GM21786 (cell line): ENCODE measurements around the gene GRIFIN.
"Not testable (repeated sequence)": the region's sequence is repeated elsewhere in the genome, so short reads cannot be mapped to it uniquely, and the experiment has no call there.

Experiments used
- ATAC-seq: cut with Tn5 transposase; IDR thresholded peaks from one replicate; pipeline ENCODE4 v1.9.1; 2021; ENCODE audit not compliant: unreplicated experiment

Gene GRIFIN

DNA sequence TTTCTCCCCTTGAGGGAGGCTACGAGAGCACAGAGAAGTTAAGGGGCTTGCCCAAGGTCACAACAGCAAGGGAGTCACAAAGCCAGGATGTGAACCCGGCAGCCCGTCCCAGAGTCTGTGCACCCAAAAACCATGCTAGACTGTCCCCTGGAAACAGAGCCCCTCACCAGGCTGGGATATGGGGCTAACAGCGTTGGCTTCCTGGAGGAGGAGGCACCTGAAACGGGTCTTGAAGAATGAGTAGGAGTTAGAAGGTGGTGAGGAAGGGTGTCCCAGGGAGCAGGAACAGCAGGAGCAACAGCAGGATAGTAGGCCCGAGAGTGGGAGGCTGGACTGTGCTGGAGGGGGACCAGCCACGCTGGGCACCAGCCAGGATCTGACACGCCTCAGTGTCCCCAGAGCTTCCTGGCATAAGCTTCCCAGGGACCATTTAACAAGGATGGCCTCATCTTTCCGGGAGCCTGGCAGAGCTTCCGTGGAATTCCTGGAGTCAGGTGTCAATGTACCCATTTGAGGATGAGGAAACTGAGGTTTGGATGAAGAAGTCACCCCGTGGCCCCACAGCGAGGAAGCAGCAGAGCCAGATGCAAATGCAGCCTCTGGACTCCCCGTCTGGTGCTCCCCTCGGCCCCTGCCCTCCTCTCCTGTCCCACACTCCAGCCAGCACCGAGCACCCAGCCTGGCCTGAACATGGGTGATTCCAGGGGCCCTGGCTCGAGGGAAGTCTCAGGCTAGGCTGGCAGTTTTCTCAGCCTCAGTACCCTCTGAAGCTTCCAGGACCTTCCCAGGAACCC, 3.3 kb upstream of the GRIFIN start:
- ATAC-seq: no peak

- ATAC-seq: no peak
Measured at GRCh38 chr7:2478800-2479199, 2.6 kb upstream of the GRIFIN start.

GRCh38 chr7:2478399-2478785, 2.2 kb upstream of the GRIFIN start:
- no peak for ATAC-seq

- ATAC-seq: peak; percentile 69
Measured at GRCh38 chr7:2477447-2478398, 1.5 kb upstream of the GRIFIN start.

DNA sequence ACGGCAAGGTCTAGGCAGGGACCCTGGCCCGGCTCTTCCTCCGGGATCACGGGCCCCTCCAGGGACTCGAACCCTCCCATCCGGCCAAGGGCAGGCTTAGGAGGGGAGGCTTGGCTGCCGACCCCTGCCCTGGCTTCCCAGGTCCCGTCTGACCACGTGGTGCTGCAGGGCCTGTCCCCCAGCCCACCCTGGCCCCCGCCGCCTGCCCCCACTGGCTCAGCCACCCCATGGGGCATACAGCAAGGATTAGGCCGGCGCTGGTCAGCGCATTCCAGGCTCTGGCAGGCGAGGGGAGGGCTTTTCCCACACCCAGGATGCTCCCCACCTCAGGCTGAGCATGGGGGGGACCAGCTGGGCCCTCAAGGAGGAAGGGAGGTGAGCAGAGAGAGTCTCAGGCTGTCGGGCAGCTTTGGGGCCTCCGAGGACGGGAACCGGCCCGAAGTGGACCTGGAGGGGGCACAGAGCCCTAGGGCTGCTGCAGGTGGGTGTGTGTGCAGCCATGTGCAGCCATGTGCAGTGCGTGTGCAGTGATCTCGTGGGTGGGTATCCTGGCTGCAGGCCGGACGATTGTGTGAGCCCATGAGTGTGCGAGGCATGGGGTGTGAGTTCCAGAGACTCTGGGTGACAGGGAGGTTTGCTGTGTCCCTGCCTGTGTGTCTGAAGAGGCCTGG, 713 bp upstream of the GRIFIN start:
- no peak for ATAC-seq

- ATAC-seq: no peak
Measured at GRCh38 chr7:2475678-2476015, 551 bp downstream of the GRIFIN start.

DNA sequence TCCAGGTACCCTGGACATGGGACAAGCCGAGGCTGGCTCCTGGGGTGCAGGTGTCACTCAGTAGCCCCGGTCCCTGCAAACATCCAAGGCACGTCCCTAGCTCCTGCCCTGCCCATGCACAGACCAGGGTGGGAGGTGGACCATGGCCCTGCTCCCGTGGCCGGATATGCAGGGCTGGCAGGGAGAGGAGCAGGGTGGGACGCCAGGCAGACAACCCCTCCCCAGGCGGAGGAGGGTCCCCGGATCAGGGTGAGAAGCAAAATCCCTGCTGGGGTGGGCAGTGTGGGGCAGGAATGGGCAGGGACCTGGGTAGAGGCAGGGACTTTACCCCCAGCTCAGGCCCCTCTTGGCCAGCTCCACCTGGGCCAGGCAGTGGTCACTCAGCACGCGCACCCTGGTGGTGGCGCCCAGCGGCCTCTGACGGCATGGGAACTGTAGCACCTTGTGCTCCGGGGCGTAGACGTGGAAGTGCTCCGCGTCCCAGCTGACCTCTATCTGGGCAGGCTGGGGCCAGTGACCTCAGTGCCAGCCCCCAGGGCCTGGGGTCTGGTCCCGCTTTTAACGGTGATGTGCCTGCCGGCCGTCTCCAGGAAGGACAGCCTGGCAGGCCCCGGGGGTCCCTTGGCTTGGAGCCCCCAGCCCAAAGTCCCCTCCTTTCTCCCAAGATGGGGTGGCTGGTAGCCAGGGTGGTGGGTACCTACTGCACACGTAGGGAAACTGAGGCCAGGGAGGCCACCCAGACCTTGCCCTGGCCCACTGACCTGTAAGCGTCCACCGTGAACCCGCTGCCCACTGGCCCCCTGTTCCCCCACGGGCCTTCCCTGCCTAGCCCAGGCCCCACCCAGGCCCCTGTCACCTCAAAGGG, 1.2 kb downstream of the GRIFIN start:
- no peak for ATAC-seq

GRCh38 chr7:2474224-2474623, 2.0 kb downstream of the GRIFIN start:
- no peak for ATAC-seq

DNA sequence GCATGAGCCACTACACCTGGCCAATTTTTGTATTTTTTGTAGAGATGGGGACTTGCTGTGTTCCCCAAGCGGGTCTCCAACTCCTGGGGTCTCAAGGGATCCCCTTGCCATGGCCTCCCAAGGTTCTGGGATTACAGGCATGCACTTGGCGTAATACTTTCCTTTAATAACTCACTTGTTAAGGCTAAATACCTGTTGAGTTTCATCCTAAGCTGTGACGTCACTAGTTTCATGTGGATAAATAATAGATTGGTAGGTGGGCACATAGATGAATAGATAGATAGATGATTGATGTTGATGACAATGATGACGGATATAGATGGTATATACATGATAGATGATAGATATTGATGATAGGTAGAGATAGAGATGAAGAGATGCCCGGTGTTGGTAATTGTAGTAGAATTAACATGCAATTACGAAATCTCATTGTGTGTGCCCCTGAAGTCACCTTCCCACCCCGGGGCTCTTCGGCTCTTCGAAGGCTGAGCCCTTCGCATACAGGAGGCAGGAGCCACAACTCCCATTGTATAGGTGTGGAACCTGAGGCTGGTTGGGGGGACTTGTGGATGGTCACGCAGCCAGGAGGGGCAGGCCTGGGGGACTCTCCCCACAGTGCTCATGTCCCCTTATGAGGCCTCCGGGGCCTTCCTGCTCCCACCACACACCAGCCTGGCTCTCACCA, 2.6 kb downstream of the GRIFIN start:
- ATAC-seq: no peak

GRCh38 chr7:2472739-2473138, 3.5 kb downstream of the GRIFIN start:
- ATAC-seq: no peak

DNA sequence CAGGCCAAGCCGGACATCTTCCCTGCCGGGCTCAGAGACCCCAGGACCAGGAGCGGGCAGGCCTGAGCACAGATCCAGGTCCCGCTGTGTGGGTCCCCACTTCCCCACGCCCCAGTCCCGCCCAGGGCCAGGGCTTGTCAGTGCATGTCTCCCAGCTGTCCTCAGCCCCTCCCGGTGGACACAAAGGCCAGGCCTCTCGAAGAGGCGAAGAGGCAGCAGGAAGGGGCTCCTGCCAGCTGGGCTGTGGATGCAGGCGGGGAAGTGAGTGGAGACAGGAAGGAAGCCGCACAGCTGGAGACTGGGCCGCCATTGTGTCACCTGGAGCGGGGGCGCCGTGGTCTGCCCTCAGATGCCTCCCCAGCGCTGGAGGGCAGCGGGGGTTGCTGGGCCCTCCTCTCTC, 4.8 kb downstream of the GRIFIN start:
- no peak for ATAC-seq

GRCh38 chr7:2471022-2471329, 5.2 kb downstream of the GRIFIN start:
- ATAC-seq: no peak

DNA sequence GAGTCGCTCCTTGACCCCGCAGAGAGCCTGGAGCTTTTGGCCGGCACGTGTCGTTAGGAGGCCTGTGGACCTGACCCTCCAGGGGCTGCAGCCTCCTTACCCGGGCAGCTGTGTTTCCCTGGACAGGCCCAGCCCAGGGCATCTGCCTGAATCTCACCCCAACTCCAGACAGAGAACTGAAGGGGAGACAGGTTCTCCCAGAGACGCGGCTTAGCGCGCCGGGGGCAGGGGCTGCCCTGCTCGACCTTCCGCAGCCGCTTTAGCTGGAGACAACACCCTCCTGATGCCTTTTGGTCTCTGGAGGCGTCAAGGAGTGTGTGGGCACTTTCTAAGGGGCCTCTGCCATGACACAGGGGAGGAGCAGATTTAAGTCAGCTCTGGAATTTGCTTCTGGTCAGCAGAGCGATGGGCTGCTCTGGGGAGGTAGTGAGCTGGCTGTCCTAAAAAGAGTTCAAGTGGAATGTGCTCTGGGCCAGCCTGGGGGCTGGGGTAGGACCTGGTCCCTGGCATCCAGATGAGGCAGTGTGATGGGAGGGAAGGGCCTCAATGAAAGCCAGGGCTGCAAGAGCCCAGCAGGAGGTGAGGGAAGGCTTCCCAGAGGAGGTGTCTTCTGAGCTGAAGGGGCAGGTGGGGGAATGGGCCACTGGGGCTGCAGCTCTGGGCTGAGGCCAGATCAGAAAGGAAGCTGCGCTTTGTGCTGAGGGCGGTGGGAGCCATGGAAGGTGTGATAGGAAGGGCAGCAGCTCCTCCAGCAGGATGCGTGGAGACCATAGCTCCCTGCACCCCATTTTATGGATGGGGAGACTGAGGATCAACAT, 5.8 kb downstream of the GRIFIN start:
- ATAC-seq: no peak

- ATAC-seq: not testable (repeated sequence)
Measured at GRCh38 chr7:2469460-2470203, 6.6 kb downstream of the GRIFIN start.

- no peak for ATAC-seq
Measured at GRCh38 chr7:2468227-2468626, 8.0 kb downstream of the GRIFIN start.

DNA sequence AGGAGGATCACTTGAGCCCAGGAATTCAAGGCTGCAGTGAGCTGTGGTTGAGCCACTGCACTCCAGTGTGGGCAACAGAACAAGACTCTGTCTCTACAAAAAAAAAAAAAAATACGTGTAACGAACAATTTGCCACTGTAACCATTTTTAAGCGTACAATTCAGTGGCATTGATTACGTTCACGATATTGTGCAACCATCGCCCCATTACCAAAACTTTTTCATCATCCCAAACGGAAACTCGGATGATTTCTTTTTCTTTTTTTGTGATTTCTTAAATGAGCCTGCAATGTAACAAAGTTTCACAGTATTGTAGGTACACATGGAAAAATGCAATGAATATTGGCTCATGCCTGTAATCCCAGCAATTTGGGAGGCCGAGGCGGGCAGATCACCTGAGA, 9.5 kb downstream of the GRIFIN start:
- ATAC-seq: no peak

DNA sequence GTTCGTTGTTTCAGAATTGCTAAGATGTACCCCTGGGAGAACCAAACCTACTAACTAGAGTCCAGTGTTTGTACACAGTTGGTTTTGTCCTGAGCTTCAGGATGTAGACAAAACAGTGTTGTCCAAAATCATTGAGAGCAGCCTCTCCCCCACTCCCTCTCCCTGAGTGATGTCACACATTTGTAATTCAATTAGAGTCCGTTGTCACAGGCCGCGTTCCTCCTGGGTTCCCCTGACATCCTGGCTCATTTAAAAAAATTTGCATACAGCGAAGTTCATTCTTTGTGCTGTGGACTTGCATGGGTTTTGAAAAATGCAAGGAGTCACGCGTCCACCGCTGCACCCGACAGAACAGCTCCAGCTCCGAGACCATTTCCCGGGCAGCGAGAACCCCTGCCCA, 10.3 kb downstream of the GRIFIN start:
- ATAC-seq: no peak

GRCh38 chr7:2462731-2463130, 13.5 kb downstream of the GRIFIN start:
- no peak for ATAC-seq
